HUES6 (cell line): ENCODE results near the gene RBAK.
A peak's percentile ranks its signal among the peaks of the same experiment; 100 is the strongest.
"Not testable (repeated sequence)": the region's sequence is repeated elsewhere in the genome, so short reads cannot be mapped to it uniquely, and the experiment has no call there.

Source experiments
- H3K27ac ChIP-seq: 2 replicates; pipeline ENCODE4 v1.7.0; 2013; ENCODE audit warnings: low read depth, mild to moderate bottlenecking, low read length, inconsistent platforms
- H3K27me3 ChIP-seq: 2 replicates; pipeline ENCODE4 v1.6.1; 2013; ENCODE audit warnings: low read length; ENCODE audit not compliant: control insufficient read depth, insufficient read depth
- H3K36me3 ChIP-seq: 2 replicates; pipeline ENCODE4 v1.6.1; 2013; ENCODE audit warnings: low read length; ENCODE audit not compliant: control insufficient read depth, insufficient read depth
- H3K4me1 ChIP-seq: 2 replicates; pipeline ENCODE4 v1.6.1; 2013; ENCODE audit warnings: low read length; ENCODE audit not compliant: control insufficient read depth, insufficient read depth
- H3K4me3 ChIP-seq: 2 replicates; pipeline ENCODE4 v1.5.1; 2013; ENCODE audit warnings: low read depth, low read length
- H3K9ac ChIP-seq: one replicate; pipeline ENCODE4 v1.6.1; 2013; ENCODE audit warnings: mild to moderate bottlenecking, low read length
- H3K9me3 ChIP-seq: 2 replicates; pipeline ENCODE4 v1.6.1; 2013; ENCODE audit warnings: low read depth, low read length; ENCODE audit not compliant: control insufficient read depth, insufficient read depth

Gene RBAK

DNA sequence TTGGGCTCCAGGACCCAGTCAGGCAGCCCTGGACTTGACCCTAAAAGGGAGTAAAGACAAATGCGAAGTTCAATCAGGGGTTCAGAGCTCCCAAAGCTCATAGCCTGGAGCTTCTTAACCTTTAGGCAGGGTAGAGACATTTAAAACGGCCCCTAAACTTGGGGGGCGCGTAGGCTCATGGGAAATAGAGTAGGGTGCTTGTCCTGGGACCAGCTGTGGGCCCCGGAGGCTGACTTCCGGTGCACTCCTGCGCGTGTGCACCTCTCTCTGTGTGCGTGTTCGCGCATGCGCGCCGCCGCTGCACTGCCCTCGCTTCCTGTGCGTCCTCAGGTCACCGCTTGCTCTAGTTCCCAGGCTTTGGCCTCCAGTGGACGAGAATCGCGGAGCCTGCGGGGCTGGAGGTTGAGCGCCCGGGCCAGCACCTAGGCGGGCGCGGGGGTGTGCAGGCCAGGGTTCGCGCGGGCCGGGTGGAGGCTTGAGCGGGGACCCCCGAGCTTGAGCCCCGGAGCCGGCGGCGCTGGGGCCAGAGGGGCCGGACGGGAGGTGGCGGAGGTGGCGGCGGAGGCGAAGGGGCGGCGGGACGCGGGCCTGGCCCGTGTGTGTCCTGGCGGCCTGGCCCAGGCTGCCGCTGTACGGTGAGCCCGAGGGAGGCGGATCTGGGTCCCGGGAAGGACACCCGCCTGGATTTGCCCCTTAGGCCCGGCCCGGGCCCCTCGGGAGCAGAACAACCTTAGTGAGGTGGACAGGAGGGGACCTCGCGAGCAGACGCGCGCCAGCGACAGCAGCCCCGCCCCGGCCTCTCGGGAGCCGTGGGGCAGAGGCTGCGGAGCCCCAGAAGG is at the start of gene RBAK:
Gene RBAK (plus strand): TSS at position 303 of the 839 bp plus-strand sequence. CDS start 2,217 bp downstream, outside the sequence.
- H3K9me3 ChIP-seq, result peaks cover 9% of the 10 kb centered on the region; the same call in 1 of the 2 replicates
- peak within 1 kb of the TSS; percentile 75; the same call in 1 of the 2 replicates for H3K27ac ChIP-seq
- H3K9ac ChIP-seq, result peak within 1 kb of the TSS; percentile 70
- peak within 1 kb of the TSS; percentile 83 for H3K4me3 ChIP-seq
- no peaks in the 10 kb centered on the region for H3K4me1 ChIP-seq
- no peaks in the 10 kb centered on the region for H3K27me3 ChIP-seq
- H3K36me3 ChIP-seq, result peaks cover 28% of the 10 kb centered on the region

DNA sequence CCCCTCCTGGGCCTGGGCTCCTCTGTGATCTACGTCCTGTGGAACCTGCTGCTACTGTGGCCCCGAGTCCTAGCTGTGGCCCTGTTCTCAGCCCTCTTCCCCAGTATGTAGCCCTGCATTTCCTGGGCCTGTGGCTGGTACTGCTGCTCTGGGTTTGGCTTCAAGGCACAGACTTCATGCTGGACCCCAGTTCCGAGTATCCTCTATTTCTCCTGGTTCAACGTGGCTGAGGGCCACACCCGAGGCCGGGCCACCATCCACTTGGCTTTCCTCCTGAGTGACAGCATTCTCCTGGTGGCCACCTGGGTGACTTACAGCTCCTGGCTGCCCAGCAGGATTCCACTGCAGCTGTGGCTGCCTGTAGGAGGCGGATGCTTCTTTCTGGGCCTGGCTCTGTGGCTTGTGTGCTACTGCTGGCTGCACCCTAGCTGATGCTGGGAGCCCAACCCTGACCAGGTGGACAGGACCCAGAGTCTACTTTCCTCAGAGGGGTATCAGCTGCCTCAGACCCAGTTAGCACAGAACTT is 48.9 kb upstream of the RBAK start:
- no peak overlapping the region for H3K27ac ChIP-seq
- no peaks in the 10 kb centered on the region for H3K4me1 ChIP-seq
- H3K9ac ChIP-seq, result no peak overlapping the region
- no peaks in the 10 kb centered on the region for H3K27me3 ChIP-seq
- no peaks in the 10 kb centered on the region for H3K9me3 ChIP-seq
- no peak overlapping the region for H3K4me3 ChIP-seq
- H3K36me3 ChIP-seq, result peaks cover 61% of the 10 kb centered on the region

DNA sequence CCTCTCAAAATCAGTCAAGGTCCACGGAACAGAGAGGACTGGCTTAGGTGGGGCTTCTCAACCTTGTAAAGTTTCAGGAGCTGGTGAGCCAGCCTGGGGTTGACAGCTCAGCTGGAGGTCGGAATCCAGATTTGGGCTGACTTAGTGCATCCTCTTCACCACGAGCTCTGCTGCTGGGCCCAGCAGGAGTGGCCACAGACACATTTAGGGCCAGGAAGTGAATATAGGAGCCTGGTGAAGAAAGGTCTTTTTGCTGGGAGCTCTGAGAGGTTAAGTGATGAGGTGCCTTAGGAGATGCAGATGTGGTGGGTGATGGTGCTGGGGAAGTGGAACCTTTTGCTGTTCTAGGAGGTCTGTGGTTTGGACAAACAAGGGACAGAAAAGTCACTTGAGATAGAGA is 47.4 kb upstream of the RBAK start:
- H3K36me3 ChIP-seq, result peaks cover 51% of the 10 kb centered on the region

DNA sequence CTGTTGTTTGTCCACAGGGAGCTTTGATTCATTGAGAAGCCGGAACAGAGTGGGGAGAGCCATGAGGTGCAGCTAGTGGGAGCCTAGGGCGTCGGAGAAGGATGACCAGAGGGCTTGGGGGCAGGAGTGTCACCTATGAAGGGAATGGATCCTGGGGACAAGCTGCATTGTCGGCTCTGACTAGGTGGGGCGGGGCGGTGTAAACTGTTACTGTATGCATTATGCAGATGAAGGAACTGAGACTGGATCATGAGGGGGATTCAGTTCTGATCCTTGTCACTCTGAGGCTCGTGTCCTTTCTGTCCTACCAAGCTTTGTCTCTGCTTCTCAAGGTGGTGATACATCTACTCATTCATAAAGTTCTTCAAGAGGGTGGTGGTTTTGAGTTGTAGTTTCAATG is 46.8 kb upstream of the RBAK start:
- Histone ChIP-seq H3K36me3 (peaks cover 44% of the 10 kb centered on the region), H3K9me3 (no peaks in the 10 kb centered on the region), H3K4me1 (no peaks in the 10 kb centered on the region), H3K4me3 (no peak overlapping the region), H3K9ac (no peak overlapping the region), H3K27me3 (no peaks in the 10 kb centered on the region), H3K27ac (no peak overlapping the region)

More for the DNA sequence above, 47.4 kb upstream of the RBAK start:
- Histone ChIP-seq H3K27me3 (no peaks in the 10 kb centered on the region), H3K4me3 (no peak overlapping the region), H3K27ac (no peak overlapping the region), H3K4me1 (no peaks in the 10 kb centered on the region), H3K9me3 (no peaks in the 10 kb centered on the region), H3K9ac (no peak overlapping the region)

DNA sequence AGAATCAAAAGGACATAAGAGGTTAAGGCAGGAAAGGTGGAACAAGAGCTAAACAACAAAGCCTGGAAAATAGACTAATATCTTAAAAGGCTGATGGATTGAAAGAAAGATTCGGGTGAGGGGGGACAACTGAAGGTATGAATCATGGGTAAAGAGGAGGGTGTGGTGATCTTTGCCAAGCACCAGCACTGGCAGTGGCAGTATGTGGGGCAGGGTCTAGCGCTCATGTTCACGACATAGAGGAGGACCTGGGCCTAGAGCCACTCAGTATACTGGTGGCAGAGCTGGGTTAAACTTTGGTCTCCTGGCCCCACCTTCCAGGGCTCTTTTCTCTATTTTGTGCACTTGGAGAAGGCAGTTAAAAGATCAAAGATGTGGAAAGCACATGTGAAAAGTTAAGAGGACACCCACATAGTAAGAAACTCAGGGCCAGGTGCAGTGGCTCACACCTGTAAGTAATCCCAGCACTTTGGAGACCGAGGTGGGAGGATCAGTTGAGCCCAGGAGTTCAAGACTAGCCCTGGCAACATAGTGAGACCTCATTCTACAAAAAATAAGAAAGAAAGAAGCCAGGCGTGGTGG is 46.2 kb upstream of the RBAK start:
- H3K27ac ChIP-seq, result no peak overlapping the region
- no peak overlapping the region for H3K9ac ChIP-seq
- H3K4me3 ChIP-seq, result no peak overlapping the region
- no peaks in the 10 kb centered on the region for H3K4me1 ChIP-seq
- H3K27me3 ChIP-seq, result no peaks in the 10 kb centered on the region
- H3K9me3 ChIP-seq, result no peaks in the 10 kb centered on the region
- H3K36me3 ChIP-seq, result peaks cover 39% of the 10 kb centered on the region

DNA sequence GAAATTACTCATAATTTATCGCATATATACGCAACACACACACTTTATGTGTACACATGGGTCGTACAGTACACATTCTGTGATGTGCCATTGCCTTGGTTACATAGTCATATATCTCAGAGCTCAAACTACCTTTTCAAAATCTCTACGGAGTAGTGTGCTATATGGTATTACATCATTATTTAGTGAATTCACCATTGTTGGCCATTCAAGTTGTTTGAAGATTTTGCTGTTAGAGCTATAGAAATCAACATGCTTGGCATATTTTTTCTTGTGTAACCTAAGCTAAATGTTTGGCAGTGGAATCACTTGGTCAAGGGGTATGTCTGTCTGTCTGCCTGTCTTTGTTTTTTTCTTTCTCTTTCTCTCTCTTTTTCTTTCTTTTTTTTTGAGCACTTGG is 44.7 kb upstream of the RBAK start:
- no peaks in the 10 kb centered on the region for H3K9me3 ChIP-seq
- H3K27me3 ChIP-seq, result no peaks in the 10 kb centered on the region
- H3K36me3 ChIP-seq, result peaks cover 25% of the 10 kb centered on the region
- no peak overlapping the region for H3K9ac ChIP-seq
- no peak overlapping the region for H3K4me3 ChIP-seq
- no peak overlapping the region for H3K27ac ChIP-seq
- H3K4me1 ChIP-seq, result no peaks in the 10 kb centered on the region

DNA sequence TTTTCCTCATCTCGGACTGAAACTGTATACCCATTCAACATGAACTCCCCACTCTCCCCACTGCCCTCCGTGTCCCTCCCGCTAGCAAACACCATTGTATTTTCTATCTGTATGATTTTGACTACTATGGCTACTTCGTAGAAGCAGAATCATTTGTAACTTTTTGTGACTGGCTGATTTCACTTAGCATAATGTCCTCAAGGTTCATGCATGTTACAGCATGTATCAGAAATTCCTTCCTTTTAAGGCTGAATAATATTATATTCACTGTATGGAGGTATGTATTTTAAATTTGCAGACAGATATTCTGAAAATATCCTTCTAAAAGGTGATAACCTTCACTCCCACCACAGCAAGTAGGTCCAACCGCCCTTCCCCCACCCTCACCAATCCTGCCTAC is 43.7 kb upstream of the RBAK start:
- Histone ChIP-seq H3K9ac (no peak overlapping the region), H3K4me1 (no peaks in the 10 kb centered on the region), H3K9me3 (no peaks in the 10 kb centered on the region), H3K36me3 (peaks cover 16% of the 10 kb centered on the region), H3K27me3 (no peaks in the 10 kb centered on the region), H3K4me3 (no peak overlapping the region), H3K27ac (no peak overlapping the region)

DNA sequence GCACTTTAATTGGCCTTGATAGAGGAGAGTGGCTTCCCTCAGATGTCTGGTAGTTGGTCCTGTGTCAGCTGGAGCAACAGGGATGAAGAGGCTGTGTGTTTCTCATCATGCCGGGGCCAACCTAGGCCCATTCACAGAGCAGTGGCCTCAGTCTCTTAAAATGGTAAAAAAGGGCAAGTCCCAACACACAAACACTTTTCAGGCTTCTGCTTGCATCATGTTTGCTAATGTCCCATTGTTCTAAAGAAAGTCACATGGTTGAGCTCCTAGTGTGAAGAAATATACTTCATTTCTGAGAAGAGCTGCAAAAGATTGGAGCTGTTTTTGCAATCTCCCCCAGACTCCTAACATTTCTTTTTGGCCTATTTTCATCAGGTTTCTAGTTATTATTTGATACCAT is 40.6 kb upstream of the RBAK start:
- Histone ChIP-seq H3K4me3 (no peak overlapping the region), H3K27me3 (no peaks in the 10 kb centered on the region), H3K36me3 (peaks cover 3% of the 10 kb centered on the region; the same call in 1 of the 2 replicates), H3K4me1 (no peaks in the 10 kb centered on the region), H3K9me3 (no peaks in the 10 kb centered on the region), H3K9ac (no peak overlapping the region), H3K27ac (no peak overlapping the region)

DNA sequence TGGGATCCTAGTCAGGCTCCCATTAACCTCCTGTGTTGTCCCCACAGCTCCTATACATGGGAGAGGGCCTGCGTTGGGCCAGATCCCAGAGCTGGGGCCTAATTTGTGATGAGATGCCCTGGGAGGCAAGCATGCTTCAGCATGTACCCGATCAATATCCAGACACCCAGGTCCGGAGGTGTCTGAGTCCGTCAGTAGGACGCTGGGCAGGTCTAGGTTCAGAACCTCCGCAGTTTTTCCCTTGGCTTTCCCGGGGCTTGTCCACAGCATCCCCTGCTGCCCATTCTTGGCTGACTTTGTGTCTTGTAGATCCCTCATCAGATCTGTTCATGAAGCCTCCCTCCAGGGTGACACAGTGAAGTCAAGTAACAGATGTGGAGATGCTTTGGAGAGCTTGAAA is 32.7 kb upstream of the RBAK start:
- H3K27ac ChIP-seq, result no peak overlapping the region
- H3K9me3 ChIP-seq, result peaks cover 11% of the 10 kb centered on the region
- H3K36me3 ChIP-seq, result peaks cover 3% of the 10 kb centered on the region; the same call in 1 of the 2 replicates

DNA sequence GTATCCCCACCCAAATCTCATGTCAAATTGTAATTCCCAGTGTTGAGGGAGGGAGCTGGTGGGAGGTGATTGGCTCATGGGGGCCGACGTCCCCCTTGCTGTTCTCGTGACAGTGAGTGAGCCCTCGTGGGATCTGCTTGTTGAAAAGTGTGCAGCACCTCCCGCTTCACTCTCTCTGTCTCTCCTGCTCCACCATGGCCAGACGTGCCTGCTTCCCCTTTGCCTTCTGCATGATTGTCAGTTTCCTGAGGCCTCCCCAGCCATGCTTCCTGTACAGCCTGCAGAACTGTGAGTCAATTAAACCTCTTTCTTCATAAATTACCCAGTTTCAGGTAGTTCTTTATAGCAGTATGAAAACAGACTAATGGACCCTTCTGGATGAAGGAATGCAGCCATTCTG is 29.7 kb upstream of the RBAK start:
- H3K4me1 ChIP-seq, H3K27me3 ChIP-seq, H3K4me3 ChIP-seq, H3K27ac ChIP-seq, H3K9ac ChIP-seq, H3K36me3 ChIP-seq: not testable (repeated sequence)
- peaks cover 11% of the 10 kb centered on the region for H3K9me3 ChIP-seq

More for the DNA sequence above, 32.7 kb upstream of the RBAK start:
- Histone ChIP-seq H3K9ac (no peak overlapping the region), H3K4me1 (no peaks in the 10 kb centered on the region), H3K4me3 (no peak overlapping the region), H3K27me3 (no peaks in the 10 kb centered on the region)

DNA sequence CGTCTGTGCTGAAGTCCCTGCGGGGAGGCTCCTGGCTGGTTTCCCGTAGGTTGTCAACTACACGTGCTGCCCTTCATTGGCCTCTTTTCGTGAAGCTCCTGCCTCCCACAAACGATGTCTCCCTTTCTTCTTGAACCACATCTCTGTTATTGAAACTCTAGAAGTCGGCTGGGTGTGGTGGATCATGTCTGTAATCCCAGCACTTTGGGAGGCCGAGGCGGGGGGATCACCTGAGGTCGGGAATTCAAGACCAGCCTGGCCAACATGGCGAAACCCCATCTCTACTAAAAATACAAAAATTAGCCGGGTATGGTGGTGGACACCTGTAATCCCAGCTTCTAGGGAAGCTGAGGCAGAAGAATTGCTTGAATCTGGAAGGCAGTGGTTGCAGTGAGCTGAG is 28.0 kb upstream of the RBAK start:
- H3K36me3 ChIP-seq, H3K9me3 ChIP-seq, H3K27me3 ChIP-seq, H3K9ac ChIP-seq, H3K4me3 ChIP-seq, H3K27ac ChIP-seq, H3K4me1 ChIP-seq: not testable (repeated sequence)
